GM12878 (cell line): Measurements from ENCODE around the gene SRPK2. TPM values are rescaled to one million over a fixed set of nuclear protein-coding genes. Genes with fewer than 3 reads are reported as not detected.

Source experiments
- ATAC-seq: fragments of 200-7000 bp; cut with Tn5 transposase; 3 replicates; pipeline ENCODE4 v1.9.1; 2020; ENCODE audit warnings: mild to moderate bottlenecking, moderate library complexity
- BruUV-seq: library from RNA; stranded (reverse); fragments of 400-500 nt; replicated peaks from 2 replicates; lab custom pipeline; 2021; lab: Mats Ljungman, UMichigan
- CTCF ChIA-PET: fragments of 300-600 bp; sonication (Branson Sonifier 250); formaldehyde crosslinking; extraction: SDS; loops from one replicate; lab custom pipeline; 2021; ENCODE audit warnings: inconsistent platforms; lab: Yijun Ruan, JAX
- POLR2A ChIA-PET: fragments of 350-600 bp; formaldehyde crosslinking; extraction: SDS; loops from one replicate; lab custom pipeline; 2021; ENCODE audit warnings: inconsistent platforms; lab: Charles Lee
- RAD21 ChIA-PET: fragments of 300-600 bp; sonication (Branson Sonifier 250); formaldehyde crosslinking; loops from one replicate; lab custom pipeline; 2023; ENCODE audit warnings: antibody characterized with exemption; ENCODE audit not compliant: unreplicated experiment; lab: Charles Lee
- SMC1A ChIA-PET: fragments of 300-600 bp; sonication (Branson Sonifier 250); formaldehyde crosslinking; loops from one replicate; lab custom pipeline; 2023; ENCODE audit not compliant: unreplicated experiment, uncharacterized antibody; lab: Charles Lee
- DNase-seq: peaks from one replicate; pipeline ENCODE4 v3.0.0-alpha.2; 2011; ENCODE audit warnings: low read depth, low spot score
- FAIRE-seq: peaks from 3 replicates; lab custom pipeline; 2011; peaks lifted over from hg19 to GRCh38; lab: Jason Lieb, UNC
- H2AFZ ChIP-seq: 2 replicates; pipeline ENCODE4 v1.6.0; 2011; ENCODE audit warnings: low read depth, low read length, control low read depth; ENCODE audit not compliant: control insufficient read depth
- H3K27ac ChIP-seq: 2 replicates; pipeline ENCODE4 v1.5.1; 2011; ENCODE audit warnings: control low read depth; ENCODE audit not compliant: control insufficient read depth, insufficient read depth
- H3K27me3 ChIP-seq, 2 experiments: replicated peaks in 1 of 2; 2 replicates each; pipeline versions ENCODE4 v1.6.0 to v1.6.1; 2011; ENCODE audit warnings: low read length in 1 of 2; ENCODE audit not compliant: control insufficient read depth in 2 of 2, insufficient read depth in 2 of 2
- H3K36me3 ChIP-seq, 2 experiments: 2 replicates each; pipeline ENCODE4 v1.5.1; 2011; ENCODE audit warnings: low read length in 1 of 2; ENCODE audit not compliant: control insufficient read depth in 2 of 2, insufficient read depth in 2 of 2
- H3K4me1 ChIP-seq: 2 replicates; pipeline ENCODE4 v1.6.1; 2011; ENCODE audit warnings: mild to moderate bottlenecking, low read length, moderate library complexity, mixed read lengths; ENCODE audit not compliant: control insufficient read depth, insufficient read depth
- H3K4me2 ChIP-seq: 2 replicates; pipeline ENCODE4 v1.6.0; 2011; ENCODE audit warnings: control low read depth; ENCODE audit not compliant: control insufficient read depth, insufficient read depth
- H3K4me3 ChIP-seq: fragments of 200-600 bp; sonication (generic); 2 replicates; pipeline ENCODE4 v1.5.1; 2016
- H3K79me2 ChIP-seq: 2 replicates; pipeline ENCODE4 v1.6.0; 2011; ENCODE audit warnings: low read length; ENCODE audit not compliant: control insufficient read depth, insufficient read depth
- H3K9ac ChIP-seq: 2 replicates; pipeline ENCODE4 v1.8.0; 2011; ENCODE audit warnings: low read length, control low read depth, mixed read lengths; ENCODE audit not compliant: control insufficient read depth, insufficient read depth
- H3K9me3 ChIP-seq: replicated peaks from 3 replicates; pipeline ENCODE4 v1.5.1; 2011; ENCODE audit warnings: mild to moderate bottlenecking, low read length; ENCODE audit not compliant: control insufficient read depth, insufficient read depth
- H4K20me1 ChIP-seq: 2 replicates; pipeline ENCODE4 v1.6.0; 2011; ENCODE audit not compliant: control insufficient read depth, insufficient read depth
- MTA3 ChIP-seq: IDR thresholded peaks from 2 replicates; pipeline ENCODE4 v1.6.1; 2012; ENCODE audit warnings: low read length, inconsistent platforms, borderline replicate concordance
- PAX5 ChIP-seq: IDR thresholded peaks from 2 replicates; pipeline ENCODE4 v1.6.1; 2011; ENCODE audit warnings: low read depth, low read length, borderline replicate concordance
- RUNX3 ChIP-seq: IDR thresholded peaks from 2 replicates; pipeline ENCODE4 v1.6.1; 2012; ENCODE audit warnings: low read length, inconsistent platforms
- ZNF274 ChIP-seq: IDR thresholded peaks from one replicate; pipeline ENCODE4 v1.8.0; 2011; ENCODE audit not compliant: insufficient read length, insufficient read depth
- in situ Hi-C: fragments of 300-500 bp; cut with MboI; formaldehyde crosslinking; loops from 9 replicates; pipeline ENCODE4 v1.14.3; 2018; ENCODE audit warnings: mixed read lengths
- intact Hi-C: fragments of 100-400 bp; cut with micrococcal nuclease; formaldehyde crosslinking; loops from one replicate; pipeline ENCODE4 v1.14.2; 2022; ENCODE audit not compliant: unreplicated experiment
- polyA plus RNA-seq, 11 experiments: library from polyadenylated mRNA; depleted of rRNA in 4 of 11; unstranded in 6 of 11; stranded (reverse) in 5 of 11; fragments of >200 nt; fragmentation: Nextera tagmentation in 4 of 11; fragmentation: Illumina TruSeq in 1 of 11; extraction: Ambion mirVana in 4 of 11; extraction: Trizol in 1 of 11; gene quantifications; 1 replicate in 1 of 11; 2 replicates in 10 of 11; pipeline versions ENCODE4 v1.2.1 to v1.2.3, GENCODE V29; 2011 to 2016; ENCODE audit warnings: inconsistent platforms in 2 of 11, missing spikeins in 2 of 11, low read depth in 1 of 11
- total RNA-seq, 4 experiments: library from RNA; depleted of rRNA in 3 of 4; stranded (reverse); fragments of >200 nt in 3 of 4; fragmentation: Illumina TruSeq in 1 of 4; extraction: Trizol in 1 of 4; gene quantifications; 2 replicates each; pipeline versions ENCODE4 v1.2.1 to v1.2.3, GENCODE V29; 2013 to 2021
- TF ChIP-seq, protein P1 (sequence below): fragments of 450-650 bp; IDR thresholded peaks from 2 replicates; pipeline ENCODE4 v1.6.1; 2017; ENCODE audit warnings: mild to moderate bottlenecking, moderate library complexity
- TF ChIP-seq, protein P2 (sequence below): IDR thresholded peaks from 2 replicates; pipeline ENCODE4 v1.6.1; 2012; ENCODE audit warnings: low read length, inconsistent platforms

The SRPK2 gene
- total and polyA plus RNA-seq, 10 of the 15 experiments (the other 5 are each of a cell fraction or from before 2014, with no cell fraction given), result 13.2 to 32.8 (median 24.5) TPM

DNA sequence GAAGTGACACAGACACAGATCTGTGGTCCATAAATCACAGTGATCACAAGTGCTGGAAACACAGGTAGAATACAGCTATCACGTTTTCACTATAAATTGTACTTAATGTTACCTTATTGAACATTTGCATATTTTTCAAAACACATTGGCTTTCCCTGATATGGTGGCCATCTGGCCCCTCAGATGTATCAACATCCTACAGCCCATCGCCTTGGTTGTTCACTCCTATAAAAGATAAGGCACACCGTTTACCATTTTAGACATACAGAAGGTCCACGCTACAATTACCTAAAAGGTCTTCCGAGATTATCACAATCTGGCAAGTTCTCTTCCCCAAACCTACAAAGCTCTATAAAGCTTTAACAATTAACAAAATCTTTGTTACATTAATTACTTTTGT, 91.4 kb downstream of the SRPK2 start (continued):
- TF ChIP-seq, protein P1, sequence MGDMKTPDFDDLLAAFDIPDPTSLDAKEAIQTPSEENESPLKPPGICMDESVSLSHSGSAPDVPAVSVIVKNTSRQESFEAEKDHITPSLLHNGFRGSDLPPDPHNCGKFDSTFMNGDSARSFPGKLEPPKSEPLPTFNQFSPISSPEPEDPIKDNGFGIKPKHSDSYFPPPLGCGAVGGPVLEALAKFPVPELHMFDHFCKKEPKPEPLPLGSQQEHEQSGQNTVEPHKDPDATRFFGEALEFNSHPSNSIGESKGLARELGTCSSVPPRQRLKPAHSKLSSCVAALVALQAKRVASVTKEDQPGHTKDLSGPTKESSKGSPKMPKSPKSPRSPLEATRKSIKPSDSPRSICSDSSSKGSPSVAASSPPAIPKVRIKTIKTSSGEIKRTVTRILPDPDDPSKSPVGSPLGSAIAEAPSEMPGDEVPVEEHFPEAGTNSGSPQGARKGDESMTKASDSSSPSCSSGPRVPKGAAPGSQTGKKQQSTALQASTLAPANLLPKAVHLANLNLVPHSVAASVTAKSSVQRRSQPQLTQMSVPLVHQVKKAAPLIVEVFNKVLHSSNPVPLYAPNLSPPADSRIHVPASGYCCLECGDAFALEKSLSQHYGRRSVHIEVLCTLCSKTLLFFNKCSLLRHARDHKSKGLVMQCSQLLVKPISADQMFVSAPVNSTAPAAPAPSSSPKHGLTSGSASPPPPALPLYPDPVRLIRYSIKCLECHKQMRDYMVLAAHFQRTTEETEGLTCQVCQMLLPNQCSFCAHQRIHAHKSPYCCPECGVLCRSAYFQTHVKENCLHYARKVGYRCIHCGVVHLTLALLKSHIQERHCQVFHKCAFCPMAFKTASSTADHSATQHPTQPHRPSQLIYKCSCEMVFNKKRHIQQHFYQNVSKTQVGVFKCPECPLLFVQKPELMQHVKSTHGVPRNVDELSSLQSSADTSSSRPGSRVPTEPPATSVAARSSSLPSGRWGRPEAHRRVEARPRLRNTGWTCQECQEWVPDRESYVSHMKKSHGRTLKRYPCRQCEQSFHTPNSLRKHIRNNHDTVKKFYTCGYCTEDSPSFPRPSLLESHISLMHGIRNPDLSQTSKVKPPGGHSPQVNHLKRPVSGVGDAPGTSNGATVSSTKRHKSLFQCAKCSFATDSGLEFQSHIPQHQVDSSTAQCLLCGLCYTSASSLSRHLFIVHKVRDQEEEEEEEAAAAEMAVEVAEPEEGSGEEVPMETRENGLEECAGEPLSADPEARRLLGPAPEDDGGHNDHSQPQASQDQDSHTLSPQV, result no peak
- TF ChIP-seq MTA3, result no peak
- no peak for TF ChIP-seq PAX5
- TF ChIP-seq, protein P2, sequence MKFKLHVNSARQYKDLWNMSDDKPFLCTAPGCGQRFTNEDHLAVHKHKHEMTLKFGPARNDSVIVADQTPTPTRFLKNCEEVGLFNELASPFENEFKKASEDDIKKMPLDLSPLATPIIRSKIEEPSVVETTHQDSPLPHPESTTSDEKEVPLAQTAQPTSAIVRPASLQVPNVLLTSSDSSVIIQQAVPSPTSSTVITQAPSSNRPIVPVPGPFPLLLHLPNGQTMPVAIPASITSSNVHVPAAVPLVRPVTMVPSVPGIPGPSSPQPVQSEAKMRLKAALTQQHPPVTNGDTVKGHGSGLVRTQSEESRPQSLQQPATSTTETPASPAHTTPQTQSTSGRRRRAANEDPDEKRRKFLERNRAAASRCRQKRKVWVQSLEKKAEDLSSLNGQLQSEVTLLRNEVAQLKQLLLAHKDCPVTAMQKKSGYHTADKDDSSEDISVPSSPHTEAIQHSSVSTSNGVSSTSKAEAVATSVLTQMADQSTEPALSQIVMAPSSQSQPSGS, result no peak

DNA sequence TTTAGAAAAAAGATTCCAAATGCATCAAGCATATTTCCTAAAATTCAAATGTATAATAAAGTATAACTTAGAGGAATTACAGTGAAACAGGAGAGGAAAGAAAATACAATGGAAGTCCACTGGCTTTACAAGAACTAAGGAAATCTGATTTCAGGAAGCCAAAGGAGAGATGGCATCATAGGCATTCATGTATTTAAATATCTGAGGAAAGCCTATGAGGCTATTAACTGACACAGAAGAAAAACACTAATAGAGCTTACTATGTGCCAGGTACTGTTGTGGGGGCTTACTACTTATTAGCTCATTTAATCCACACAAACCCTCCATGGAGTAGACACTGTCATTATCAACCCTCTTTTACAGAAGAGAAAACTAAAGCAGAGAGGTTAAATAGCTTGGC, 92.2 kb downstream of the SRPK2 start:
- RAD21 ChIA-PET, result interaction anchor here (0.5 to 3.9 kb wide), 9 partner anchors 11 to 316 kb away, joined by 3 to 29 read pairs (median 4); no protein-coding TSS in a partner anchor
- SMC1A ChIA-PET, result interaction anchor here (0.6 to 4.2 kb wide), 11 partner anchors 11 to 183 kb away, joined by 3 to 25 read pairs (median 9); no protein-coding TSS in a partner anchor
- peaks cover 14% of the 10 kb centered on the region for H3K79me2 ChIP-seq
- no peaks in the 10 kb centered on the region for H3K9me3 ChIP-seq
- CTCF ChIA-PET, result interaction anchor here (0.7 to 4.3 kb wide), 5 partner anchors 11 to 256 kb away, joined by 3 to 20 read pairs (median 4); no protein-coding TSS in a partner anchor
- TF ChIP-seq RUNX3, result no peak
- no peak for TF ChIP-seq ZNF274
- no peak overlapping the region for H3K9ac ChIP-seq
- no peaks in the 10 kb centered on the region for H4K20me1 ChIP-seq
- ATAC-seq (no peak), DNase-seq (no peak), FAIRE-seq (no peak)
- intact Hi-C loops, result no loop called here
- no peaks in the 10 kb centered on the region; a peak in 1 of 4 replicates for H3K36me3 ChIP-seq
- no peak overlapping the region for H2AFZ ChIP-seq
- no peaks in the 10 kb centered on the region for H3K27me3 ChIP-seq
- no peak overlapping the region for H3K4me2 ChIP-seq
- H3K4me3 ChIP-seq, result no peak overlapping the region
- POLR2A ChIA-PET, result interaction anchor here (0.6 to 1.1 kb wide), 6 partner anchors 12 to 279 kb away, joined by 3 to 6 read pairs (median 4); no protein-coding TSS in a partner anchor
- in situ Hi-C loops, result no loop called here
- H3K4me1 ChIP-seq, result peaks cover 15% of the 10 kb centered on the region
- no peak overlapping the region for H3K27ac ChIP-seq
- BruUV-seq, result no TSS peak
